A673 (cell line): ENCODE measurements around the gene CYBA. TPM values are rescaled to one million over a fixed set of nuclear protein-coding genes. Genes with fewer than 3 reads are reported as not detected.

Source experiments
- BruUV-seq: library from RNA; stranded (reverse); fragments of 400-500 nt; replicated peaks from 2 replicates; lab custom pipeline; 2021; lab: Mats Ljungman, UMichigan
- CTCF ChIA-PET: fragments of 300-600 bp; sonication (Branson Sonifier 250); formaldehyde crosslinking; loops from one replicate; lab custom pipeline; 2022; ENCODE audit warnings: antibody characterized with exemption; lab: Charles Lee
- POLR2A ChIA-PET: fragments of 300-600 bp; sonication (Branson Sonifier 250); formaldehyde crosslinking; loops from one replicate; lab custom pipeline; 2022; ENCODE audit warnings: antibody characterized with exemption; ENCODE audit not compliant: low non-redundant PET; lab: Charles Lee
- DNase-seq: peaks from one replicate; pipeline ENCODE4 v3.0.0-alpha.2; 2015; ENCODE audit warnings: low spot score
- H3K27ac ChIP-seq: fragments of 200-600 bp; sonication (generic); 2 replicates; pipeline ENCODE4 v1.5.1; 2016; ENCODE audit warnings: mixed run types, low read depth, mild to moderate bottlenecking, mixed read lengths, antibody characterized with exemption, low read length; ENCODE audit not compliant: poor library complexity, severe bottlenecking
- H3K27me3 ChIP-seq: fragments of 200-600 bp; sonication (generic); replicated peaks from 2 replicates; pipeline ENCODE4 v1.6.1; 2017; ENCODE audit warnings: mixed run types, low read depth, mild to moderate bottlenecking, mixed read lengths, antibody characterized with exemption, low read length; ENCODE audit not compliant: insufficient read depth, poor library complexity
- H3K36me3 ChIP-seq: fragments of 200-600 bp; sonication (generic); 2 replicates; pipeline ENCODE4 v1.6.1; 2016; ENCODE audit warnings: mixed run types, mild to moderate bottlenecking, mixed read lengths, antibody characterized with exemption, low read length; ENCODE audit not compliant: insufficient read depth, poor library complexity, severe bottlenecking
- H3K4me1 ChIP-seq: fragments of 200-600 bp; sonication (generic); 2 replicates; pipeline ENCODE4 v1.6.1; 2017; ENCODE audit warnings: mixed run types, mild to moderate bottlenecking, mixed read lengths, antibody characterized with exemption, low read length; ENCODE audit not compliant: insufficient read depth, poor library complexity, severe bottlenecking
- H3K4me3 ChIP-seq: fragments of 200-600 bp; sonication (generic); 2 replicates; pipeline ENCODE4 v1.5.1; 2016; ENCODE audit warnings: low read depth, mixed run types, mild to moderate bottlenecking, mixed read lengths, low read length; ENCODE audit not compliant: poor library complexity, severe bottlenecking
- H3K9me3 ChIP-seq: fragments of 200-600 bp; sonication (generic); 2 replicates; pipeline ENCODE4 v1.6.1; 2016; ENCODE audit warnings: mixed run types, low read depth, mild to moderate bottlenecking, mixed read lengths, antibody characterized with exemption, low read length; ENCODE audit not compliant: poor library complexity, severe bottlenecking
- CTCF ChIP-seq: fragments of 300-800, 200-600 bp; sonication (generic); conservative IDR thresholded peaks from 2 replicates; pipeline ENCODE4 v1.5.1; 2017; ENCODE audit warnings: low read depth, mild to moderate bottlenecking, antibody characterized with exemption, low read length, moderate library complexity, mixed read lengths
- EZH2 ChIP-seq: fragments of 200-600 bp; sonication (generic); IDR thresholded peaks from 2 replicates; pipeline ENCODE4 v1.6.1; 2017; ENCODE audit warnings: borderline replicate concordance, low read depth, mild to moderate bottlenecking, mixed read lengths, antibody characterized with exemption, low read length; ENCODE audit not compliant: poor library complexity, severe bottlenecking
- intact Hi-C: fragments of 100-400 bp; cut with micrococcal nuclease; formaldehyde crosslinking; loops from one replicate; pipeline ENCODE4 v1.10.0; 2022; ENCODE audit not compliant: unreplicated experiment
- total RNA-seq: library from RNA; stranded (reverse); gene quantifications from 2 replicates; pipeline ENCODE4 v1.2.3, GENCODE V29; 2021

The CYBA gene
- total RNA-seq, 1 experiment from 2014 or later: 44.7 TPM

GRCh38 chr16:88655053-88655732 is 4.3 kb upstream of the CYBA start:
- DNase-seq: no peak
- peaks cover 10% of the 10 kb centered on the region for H3K4me1 ChIP-seq
- no peak overlapping the region for H3K27ac ChIP-seq
- peaks cover 57% of the 10 kb centered on the region for H3K36me3 ChIP-seq
- H3K9me3 ChIP-seq: no peaks in the 10 kb centered on the region
- TF ChIP-seq EZH2 (no peak), CTCF (no peak)
- H3K27me3 ChIP-seq: no peaks in the 10 kb centered on the region
- H3K4me3 ChIP-seq: no peak overlapping the region
- no TSS peak for BruUV-seq
- CTCF ChIA-PET: no interaction called here
- intact Hi-C loops: no loop called here
- POLR2A ChIA-PET: no interaction called here

- Histone ChIP-seq H3K4me3 (no peak overlapping the region), H3K9me3 (no peaks in the 10 kb centered on the region), H3K36me3 (peaks cover 54% of the 10 kb centered on the region), H3K27ac (no peak overlapping the region), H3K27me3 (no peaks in the 10 kb centered on the region), H3K4me1 (peaks cover 17% of the 10 kb centered on the region)
- no TSS peak for BruUV-seq
- TF ChIP-seq EZH2 (no peak), CTCF (no peak)
- POLR2A ChIA-PET: no interaction called here
- no peak for DNase-seq
- CTCF ChIA-PET: no interaction called here
- intact Hi-C loops: no loop called here
Measured at GRCh38 chr16:88654363-88655052, 3.7 kb upstream of the CYBA start.

DNA sequence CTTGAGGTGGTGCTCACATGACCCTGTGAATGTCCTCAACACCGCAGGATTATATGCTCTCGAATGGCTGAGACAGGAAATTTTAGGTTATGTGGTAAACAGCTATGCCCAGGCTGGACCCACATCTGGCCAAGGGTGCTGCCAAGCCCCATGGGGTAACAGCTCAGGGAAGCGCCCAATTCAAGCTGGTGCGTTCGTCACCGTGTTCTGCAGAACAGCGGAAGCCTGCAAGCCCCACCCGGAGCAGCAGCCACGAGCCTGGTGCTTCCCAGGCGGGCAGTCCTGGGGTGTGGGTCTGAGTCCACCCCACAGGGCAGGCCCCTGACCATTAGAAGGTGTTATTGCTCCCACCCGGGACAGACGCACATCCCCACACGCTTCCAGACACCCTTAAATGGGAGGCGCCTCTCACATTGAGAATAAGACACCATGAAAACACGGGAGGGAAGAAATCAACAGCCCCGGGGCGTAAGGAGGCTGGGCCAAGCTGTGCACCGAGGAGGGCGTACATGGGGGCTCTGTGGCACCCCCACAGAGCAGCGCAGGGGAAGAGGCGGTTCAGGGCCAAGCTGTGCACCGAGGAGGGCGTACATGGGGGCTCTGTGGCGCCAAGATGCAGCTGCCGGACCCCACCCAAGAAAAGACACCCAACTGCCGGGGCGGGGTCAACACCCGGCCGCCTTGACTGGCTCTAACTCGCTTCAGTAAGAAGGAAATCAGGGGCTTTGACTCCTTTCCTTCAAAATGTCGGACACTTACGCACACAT is 2.9 kb upstream of the CYBA start:
- Histone ChIP-seq H3K4me1 (peaks cover 17% of the 10 kb centered on the region), H3K27me3 (no peaks in the 10 kb centered on the region), H3K27ac (no peak overlapping the region), H3K9me3 (no peaks in the 10 kb centered on the region), H3K4me3 (no peak overlapping the region), H3K36me3 (peaks cover 49% of the 10 kb centered on the region)
- no TSS peak for BruUV-seq
- ChIA-PET CTCF (no interaction called here), POLR2A (no interaction called here)
- DNase-seq: no peak
- TF ChIP-seq CTCF (no peak), EZH2 (no peak)
- intact Hi-C loops: no loop called here
